H9 (cell line): Measurements from ENCODE around the gene PARP16. TPM values are rescaled to one million over a fixed set of nuclear protein-coding genes. Genes with fewer than 3 reads are reported as not detected.

Source experiments
- DNase-seq: peaks from one replicate; pipeline ENCODE4 v3.0.0-alpha.2; 2017
- H2AFZ ChIP-seq: one replicate; pipeline ENCODE4 v1.6.1; 2013; ENCODE audit warnings: mild to moderate bottlenecking, low read length, control low read depth, moderate library complexity
- H2AK5ac ChIP-seq: 2 replicates; pipeline ENCODE4 v1.6.1; 2013; ENCODE audit warnings: low read length, control low read depth, mixed read lengths; ENCODE audit not compliant: insufficient read length
- H2BK120ac ChIP-seq: one replicate; pipeline ENCODE4 v1.6.1; 2013; ENCODE audit warnings: low read depth, mild to moderate bottlenecking, low read length, control low read depth, inconsistent platforms; ENCODE audit not compliant: poor library complexity, severe bottlenecking
- H2BK12ac ChIP-seq: 2 replicates; pipeline ENCODE4 v1.6.1; 2013; ENCODE audit warnings: low read length, control low read depth, mixed read lengths, low read depth; ENCODE audit not compliant: insufficient read length
- H2BK15ac ChIP-seq: 2 replicates; pipeline ENCODE4 v1.6.1; 2013; ENCODE audit warnings: low read depth, low read length, control low read depth
- H2BK20ac ChIP-seq: one replicate; pipeline ENCODE4 v1.6.1; 2013; ENCODE audit warnings: low read depth, mild to moderate bottlenecking, low read length, control low read depth, inconsistent platforms; ENCODE audit not compliant: poor library complexity, severe bottlenecking
- H2BK5ac ChIP-seq: 2 replicates; pipeline ENCODE4 v1.6.1; 2013; ENCODE audit warnings: low read length, control low read depth, mixed read lengths; ENCODE audit not compliant: insufficient read length
- H3K14ac ChIP-seq: 2 replicates; pipeline ENCODE4 v1.6.1; 2013; ENCODE audit warnings: low read length, control low read depth; ENCODE audit not compliant: insufficient read depth
- H3K18ac ChIP-seq: 2 replicates; pipeline ENCODE4 v1.6.1; 2013; ENCODE audit warnings: low read depth, mild to moderate bottlenecking, mixed read lengths, low read length, control low read depth; ENCODE audit not compliant: insufficient read length
- H3K23ac ChIP-seq: 2 replicates; pipeline ENCODE4 v1.6.1; 2013; ENCODE audit warnings: low read length, control low read depth, mixed read lengths, low read depth; ENCODE audit not compliant: insufficient read length
- H3K23me2 ChIP-seq: 2 replicates; pipeline ENCODE4 v1.6.1; 2013; ENCODE audit warnings: low read depth, mild to moderate bottlenecking, mixed read lengths, low read length, control low read depth; ENCODE audit not compliant: insufficient read length, poor library complexity, severe bottlenecking
- H3K27ac ChIP-seq: 2 replicates; pipeline ENCODE4 v1.5.1; 2013; ENCODE audit warnings: low read length, control low read depth, mixed read lengths, low read depth; ENCODE audit not compliant: insufficient read length
- H3K27me3 ChIP-seq: 2 replicates; pipeline ENCODE4 v1.6.1; 2013; ENCODE audit warnings: low read length, control low read depth, inconsistent platforms; ENCODE audit not compliant: insufficient read depth
- H3K4ac ChIP-seq: 2 replicates; pipeline ENCODE4 v1.6.1; 2013; ENCODE audit warnings: low read depth, mild to moderate bottlenecking, control low read depth, inconsistent platforms, low read length, moderate library complexity
- H3K4me1 ChIP-seq: 2 replicates; pipeline ENCODE4 v1.6.1; 2013; ENCODE audit warnings: low read length, control low read depth, inconsistent platforms; ENCODE audit not compliant: insufficient read depth
- H3K4me2 ChIP-seq: 2 replicates; pipeline ENCODE4 v1.6.1; 2013; ENCODE audit warnings: low read length, control low read depth, mixed read lengths; ENCODE audit not compliant: insufficient read length, insufficient read depth
- H3K56ac ChIP-seq: 2 replicates; pipeline ENCODE4 v1.6.1; 2013; ENCODE audit warnings: low read depth, mild to moderate bottlenecking, mixed read lengths, low read length, control low read depth; ENCODE audit not compliant: insufficient read length
- H3K79me1 ChIP-seq: 2 replicates; pipeline ENCODE4 v1.6.1; 2013; ENCODE audit warnings: low read depth, mild to moderate bottlenecking, moderate library complexity, low read length, control low read depth, inconsistent platforms; ENCODE audit not compliant: insufficient read depth, poor library complexity, severe bottlenecking
- H3K79me2 ChIP-seq: 2 replicates; pipeline ENCODE4 v1.6.1; 2013; ENCODE audit warnings: low read length, control low read depth, inconsistent platforms; ENCODE audit not compliant: insufficient read depth
- H3K9ac ChIP-seq: 2 replicates; pipeline ENCODE4 v1.6.1; 2013; ENCODE audit warnings: low read length, control low read depth, mixed read lengths; ENCODE audit not compliant: insufficient read length; ENCODE audit errors: extremely low read depth
- H3K9me3 ChIP-seq: one replicate; pipeline ENCODE4 v1.6.1; 2013; ENCODE audit warnings: low read depth, low read length, inconsistent platforms; ENCODE audit not compliant: control insufficient read depth
- H3T11ph ChIP-seq: one replicate; pipeline ENCODE4 v1.6.1; 2013; ENCODE audit warnings: mild to moderate bottlenecking, low read length, control low read depth, inconsistent platforms
- H4K20me1 ChIP-seq: one replicate; pipeline ENCODE4 v1.6.1; 2013; ENCODE audit not compliant: control insufficient read depth, insufficient read length, insufficient read depth
- H4K5ac ChIP-seq: 2 replicates; pipeline ENCODE4 v1.6.1; 2013; ENCODE audit warnings: low read depth, mild to moderate bottlenecking, mixed read lengths, low read length, control low read depth; ENCODE audit not compliant: insufficient read length
- H4K8ac ChIP-seq: replicated peaks from 2 replicates; pipeline ENCODE4 v1.6.1; 2013; ENCODE audit warnings: low read length, control low read depth, mixed read lengths, low read depth; ENCODE audit not compliant: insufficient read length
- H4K91ac ChIP-seq: 2 replicates; pipeline ENCODE4 v1.6.1; 2013; ENCODE audit warnings: low read depth, mild to moderate bottlenecking, moderate library complexity, mixed read lengths, low read length, control low read depth; ENCODE audit not compliant: insufficient read length
- H3K27ac Mint-ChIP-seq, 3 experiments: 2 replicates in 2 of 3; 3 replicates in 1 of 3; pipeline ENCODE4 v1.8.0; 2020 to 2021; ENCODE audit warnings: mixed read lengths in 3 of 3, mild to moderate bottlenecking in 1 of 3, moderate library complexity in 1 of 3
- H3K27me3 Mint-ChIP-seq: 2 replicates; pipeline ENCODE4 v1.8.0; 2021; ENCODE audit warnings: low read depth, mild to moderate bottlenecking, moderate library complexity, mixed read lengths
- H3K36me3 Mint-ChIP-seq, 3 experiments: 2 replicates in 2 of 3; 3 replicates in 1 of 3; pipeline ENCODE4 v1.8.0; 2020 to 2021; ENCODE audit warnings: low read depth in 3 of 3, mixed read lengths in 3 of 3; ENCODE audit not compliant: insufficient read depth in 1 of 3
- H3K4me1 Mint-ChIP-seq, 2 experiments: 2 replicates each; pipeline ENCODE4 v1.8.0; 2020; ENCODE audit warnings: mixed read lengths in 2 of 2
- H3K4me3 Mint-ChIP-seq, 2 experiments: 2 replicates in 1 of 2; 3 replicates in 1 of 2; pipeline ENCODE4 v1.8.0; 2020 to 2021; ENCODE audit warnings: mild to moderate bottlenecking in 2 of 2, mixed read lengths in 2 of 2, moderate library complexity in 1 of 2
- H3K9me3 Mint-ChIP-seq, 2 experiments: 2 replicates in 1 of 2; 3 replicates in 1 of 2; pipeline ENCODE4 v1.8.0; 2020; ENCODE audit warnings: mild to moderate bottlenecking in 2 of 2, mixed read lengths in 2 of 2, moderate library complexity in 1 of 2
- WGBS: extraction: QIAGEN DNeasy Blood & Tissue Kit; methylation state at CpG from one replicate; pipeline ENCODE4 v1.1.7; 2013; ENCODE audit warnings: missing lambda C conversion rate, low lambda C conversion rate, mixed read lengths; ENCODE audit not compliant: insufficient read length; ENCODE audit errors: extremely low coverage; 5-methylcytosine and 5-hydroxymethylcytosine counted together
- total RNA-seq: library from RNA; stranded (reverse); gene quantifications from 2 replicates; pipeline ENCODE4 v1.2.1, GENCODE V29; 2021
- TF ChIP-seq, protein P1 (sequence below): fragments of 200-600 bp; sonication (generic); conservative IDR thresholded peaks from 3 replicates; pipeline ENCODE4 v1.8.0; 2021; ENCODE audit warnings: antibody characterized with exemption, mild to moderate bottlenecking

Gene PARP16
- total RNA-seq, 1 experiment from 2014 or later: 3.9 TPM

GRCh38 chr15:65292938-65293518 is 6.3 kb upstream of the PARP16 start:
- Histone ChIP-seq H2AK5ac (no peak overlapping the region), H3K23ac (no peak overlapping the region), H3K27ac (no peak overlapping the region), H4K91ac (no peak overlapping the region), H3K79me2 (no peaks in the 10 kb centered on the region), H3K79me1 (no peaks in the 10 kb centered on the region), H3K9me3 (no peaks in the 10 kb centered on the region), H3K9ac (no peak overlapping the region), H3K4me2 (no peak overlapping the region), H4K8ac (no peak overlapping the region), H3K27me3 (no peaks in the 10 kb centered on the region), H3K18ac (no peak overlapping the region), H2BK5ac (no peak overlapping the region), H3K14ac (no peak overlapping the region), H3K23me2 (no peaks in the 10 kb centered on the region), H2BK15ac (no peak overlapping the region), H3K56ac (no peak overlapping the region), H4K5ac (no peak overlapping the region), H2AFZ (no peak overlapping the region), H3K4ac (no peak overlapping the region), H3T11ph (no peak overlapping the region), H4K20me1 (no peaks in the 10 kb centered on the region), H2BK12ac (no peak overlapping the region), H3K4me1 (no peaks in the 10 kb centered on the region), H2BK120ac (no peak overlapping the region), H2BK20ac (no peak overlapping the region)
- Mint-ChIP-seq H3K9me3 (no peaks in the 10 kb centered on the region; a peak in 1 of 5 replicates), H3K27ac (peak overlapping the region in 1 of 3 experiments; percentile 5; a peak in 1 of 7 replicates), H3K36me3 (no peaks in the 10 kb centered on the region), H3K4me1 (peaks cover 6% of the 10 kb centered on the region in 2 experiments), H3K27me3 (no peaks in the 10 kb centered on the region; the same call in 1 of the 2 replicates), H3K4me3 (no peak overlapping the region)
- DNase-seq: no peak
- TF ChIP-seq, protein P1, sequence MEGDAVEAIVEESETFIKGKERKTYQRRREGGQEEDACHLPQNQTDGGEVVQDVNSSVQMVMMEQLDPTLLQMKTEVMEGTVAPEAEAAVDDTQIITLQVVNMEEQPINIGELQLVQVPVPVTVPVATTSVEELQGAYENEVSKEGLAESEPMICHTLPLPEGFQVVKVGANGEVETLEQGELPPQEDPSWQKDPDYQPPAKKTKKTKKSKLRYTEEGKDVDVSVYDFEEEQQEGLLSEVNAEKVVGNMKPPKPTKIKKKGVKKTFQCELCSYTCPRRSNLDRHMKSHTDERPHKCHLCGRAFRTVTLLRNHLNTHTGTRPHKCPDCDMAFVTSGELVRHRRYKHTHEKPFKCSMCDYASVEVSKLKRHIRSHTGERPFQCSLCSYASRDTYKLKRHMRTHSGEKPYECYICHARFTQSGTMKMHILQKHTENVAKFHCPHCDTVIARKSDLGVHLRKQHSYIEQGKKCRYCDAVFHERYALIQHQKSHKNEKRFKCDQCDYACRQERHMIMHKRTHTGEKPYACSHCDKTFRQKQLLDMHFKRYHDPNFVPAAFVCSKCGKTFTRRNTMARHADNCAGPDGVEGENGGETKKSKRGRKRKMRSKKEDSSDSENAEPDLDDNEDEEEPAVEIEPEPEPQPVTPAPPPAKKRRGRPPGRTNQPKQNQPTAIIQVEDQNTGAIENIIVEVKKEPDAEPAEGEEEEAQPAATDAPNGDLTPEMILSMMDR: no peak
- no CpG with 5 or more reads among the region's 1 CpG for whole genome bisulfite sequencing
